ACHN (cell line): Measurements from ENCODE around the gene SUGP1.

Source experiments
- DNase-seq: peaks from one replicate; pipeline ENCODE4 v3.0.0-alpha.2; 2015
- in situ Hi-C: cut with HindIII; loops from 2 replicates; pipeline ENCODE4 v1.10.0; 2017; ENCODE audit warnings: low sequenced_read_pairs, low pct_ligation_motif_present, low pct_unique_long_range_greater_than_20kb

Gene SUGP1

DNA sequence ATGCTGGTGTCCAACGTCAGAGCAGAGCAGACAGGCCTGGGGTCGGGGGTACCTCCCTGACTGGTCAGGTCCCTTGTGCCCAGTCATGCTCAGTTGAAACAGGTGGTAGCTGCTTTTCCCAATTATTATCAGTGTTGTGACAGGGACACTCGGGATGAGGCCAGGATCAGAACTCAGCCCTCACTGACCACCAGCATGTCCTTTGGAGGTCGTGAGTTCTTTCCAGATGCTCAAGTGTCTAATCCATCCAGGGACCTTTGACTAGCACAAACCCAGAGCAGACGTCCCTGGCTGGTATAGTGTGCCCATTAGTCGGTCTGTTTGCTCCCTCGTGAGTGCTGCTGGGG, 22.7 kb upstream of the SUGP1 start:
- in situ Hi-C loops = no loop called here
- DNase-seq = no peak

DNA sequence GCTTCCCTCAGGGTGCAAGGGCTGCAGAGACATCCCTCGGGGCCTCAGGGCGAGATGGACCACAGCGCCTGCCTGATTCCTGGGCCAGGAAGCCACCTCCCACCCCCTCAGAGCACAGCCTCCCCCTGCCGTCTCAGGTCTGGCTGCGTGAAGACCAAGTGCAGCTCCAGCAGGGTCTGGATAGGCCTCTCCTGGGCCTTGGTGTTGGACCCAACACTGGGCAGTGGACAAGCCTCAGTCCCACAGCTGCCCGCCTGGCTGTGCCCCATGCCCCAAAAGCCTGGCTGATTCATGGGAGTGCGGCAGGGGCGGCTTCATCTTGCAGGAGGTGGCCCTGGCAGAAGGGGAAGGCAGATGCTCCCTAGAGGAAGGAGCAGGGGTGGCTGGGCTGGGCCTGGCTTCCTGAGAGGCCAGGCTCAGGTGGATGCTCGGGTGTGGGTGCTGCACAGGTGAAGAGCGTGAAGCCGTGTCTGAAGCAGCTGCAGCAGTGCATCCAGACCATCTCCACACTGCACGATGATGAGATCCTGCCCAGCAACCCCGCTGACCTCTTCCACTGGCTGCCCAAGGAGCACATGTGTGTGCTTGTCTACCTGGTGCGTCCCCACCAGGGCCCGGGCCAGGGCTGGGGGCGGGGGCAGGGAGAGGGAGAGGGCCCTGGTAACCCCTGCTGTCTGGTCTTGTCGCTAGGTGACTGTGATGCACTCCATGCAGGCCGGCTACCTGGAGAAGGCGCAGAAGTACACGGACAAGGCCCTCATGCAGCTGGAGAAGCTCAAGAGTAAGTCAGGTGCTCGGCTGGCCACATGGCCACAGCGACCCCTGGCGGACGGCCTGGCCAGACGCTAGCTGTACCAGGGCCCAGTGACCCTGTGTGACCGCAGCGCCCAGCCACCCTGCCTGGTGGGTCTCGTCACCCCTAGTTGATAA, 22.0 kb upstream of the SUGP1 start:
- in situ Hi-C loops = no loop called here
- peak; percentile 25 for DNase-seq

DNA sequence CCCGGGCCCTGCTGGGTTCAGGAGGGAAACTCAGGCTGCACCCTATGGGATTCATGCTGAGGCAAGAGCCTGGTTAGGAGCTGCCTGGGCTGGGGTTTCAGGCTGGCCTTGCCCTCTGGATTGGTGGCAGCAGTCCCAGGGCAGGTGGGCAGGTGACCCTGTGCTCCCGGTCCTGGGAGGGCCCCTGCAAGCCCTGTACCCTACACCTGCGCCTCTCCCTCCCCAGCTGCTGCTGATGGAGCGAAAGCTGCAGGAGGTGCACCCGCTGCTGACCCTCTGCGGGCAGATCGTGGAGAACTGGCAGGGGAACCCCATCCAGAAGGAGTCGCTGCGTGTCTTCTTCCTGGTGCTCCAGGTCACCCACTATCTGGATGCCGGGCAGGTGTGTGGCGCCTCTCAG, 20.7 kb upstream of the SUGP1 start:
- no peak for DNase-seq
- in situ Hi-C loops = no loop called here

DNA sequence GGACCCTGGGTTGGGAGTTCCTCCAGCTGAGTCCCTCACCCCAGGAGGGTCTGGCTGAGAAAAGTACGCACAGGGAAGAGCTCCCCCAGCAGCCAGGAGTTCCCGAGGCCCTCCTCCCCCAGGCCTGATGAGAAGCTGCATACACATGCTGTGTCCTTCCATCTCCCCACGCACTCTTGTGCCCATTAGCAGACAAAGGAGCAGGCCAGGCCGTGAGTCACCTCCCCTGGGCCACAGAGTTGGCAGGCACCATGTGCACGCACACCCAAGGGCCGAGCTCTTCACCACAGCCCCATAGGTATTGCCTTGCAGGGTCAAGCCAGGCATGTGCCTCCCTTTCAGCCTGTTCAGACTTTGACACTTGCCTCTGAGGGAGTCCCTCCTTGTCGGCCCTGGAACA, 17.8 kb upstream of the SUGP1 start:
- DNase-seq = peak; percentile 18
- in situ Hi-C loops = no loop called here

DNA sequence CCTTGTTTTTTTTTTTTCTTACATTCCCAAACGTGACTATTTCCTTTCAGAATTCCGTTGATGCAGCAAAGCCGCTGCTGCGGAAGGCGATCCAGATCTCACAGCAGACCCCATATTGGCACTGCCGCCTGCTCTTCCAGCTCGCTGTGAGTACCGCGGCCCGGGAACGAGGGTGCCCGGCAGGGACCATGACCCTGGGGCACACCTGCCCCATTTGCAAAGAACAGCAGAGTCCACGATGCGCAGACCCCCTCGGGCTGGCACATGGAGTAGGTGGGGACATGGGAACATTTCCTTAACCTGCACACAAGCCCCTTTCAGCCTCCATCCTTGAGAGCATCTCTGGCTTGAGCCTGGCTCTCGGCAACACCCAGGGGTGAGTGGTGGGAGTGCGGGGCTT, 16.8 kb upstream of the SUGP1 start:
- in situ Hi-C loops = no loop called here
- DNase-seq = no peak

DNA sequence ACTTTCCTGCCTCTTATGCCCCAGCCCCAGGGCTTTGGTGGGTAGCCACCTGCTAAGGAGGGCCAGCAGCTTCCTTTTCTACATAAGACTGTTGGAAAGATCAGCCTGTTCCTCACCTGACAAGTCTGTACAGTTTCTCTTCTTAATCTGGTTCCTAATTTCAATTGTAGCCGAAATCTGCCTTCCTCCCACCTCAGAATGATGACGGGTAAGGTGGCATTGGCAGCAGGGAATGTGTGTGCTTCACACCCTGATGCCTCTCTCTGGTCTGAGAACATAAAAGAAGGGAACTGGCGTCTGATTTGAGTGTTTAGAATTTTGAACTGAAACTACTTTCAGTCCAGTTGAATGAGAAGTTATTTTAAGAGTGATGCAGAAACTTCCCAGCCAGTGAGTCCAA, 16.3 kb upstream of the SUGP1 start:
- DNase-seq = no peak
- in situ Hi-C loops = no loop called here

DNA sequence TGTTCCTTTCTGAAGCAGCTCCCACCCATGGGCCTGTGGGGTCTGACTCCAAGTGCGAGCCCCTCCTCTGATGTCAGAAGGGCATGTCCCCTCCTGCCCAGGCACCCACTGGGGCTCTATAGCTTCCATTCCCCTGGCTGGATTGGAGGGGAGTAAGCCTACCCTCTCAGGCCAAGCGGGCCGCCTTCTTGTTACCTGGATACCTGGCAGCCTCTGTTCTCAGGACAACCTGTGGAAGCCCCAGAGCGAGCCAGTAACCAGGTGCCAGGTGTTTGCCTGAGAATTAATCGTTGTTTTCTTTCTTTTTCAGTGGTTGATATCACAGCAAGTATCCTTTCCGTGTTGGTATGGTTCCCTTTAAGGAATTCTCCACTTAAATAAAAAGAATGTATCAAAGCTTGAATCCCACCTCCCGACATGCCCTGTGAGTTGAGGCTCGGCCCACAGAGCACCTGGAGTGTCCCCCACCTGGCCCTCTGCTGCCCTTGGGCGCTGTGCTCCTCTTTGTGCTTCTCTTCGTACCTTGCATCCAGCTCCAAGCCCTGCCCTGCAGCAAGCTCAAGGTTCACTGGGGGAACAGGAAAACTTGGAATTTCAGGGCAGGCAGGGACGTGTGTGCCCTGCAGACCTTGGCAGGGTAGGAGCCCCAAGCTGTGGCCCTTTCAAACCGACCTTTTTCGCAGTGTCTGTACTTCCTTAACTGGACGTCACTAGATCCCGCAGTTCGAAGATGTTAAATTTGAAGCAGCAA, 15.3 kb upstream of the SUGP1 start:
- DNase-seq = no peak

DNA sequence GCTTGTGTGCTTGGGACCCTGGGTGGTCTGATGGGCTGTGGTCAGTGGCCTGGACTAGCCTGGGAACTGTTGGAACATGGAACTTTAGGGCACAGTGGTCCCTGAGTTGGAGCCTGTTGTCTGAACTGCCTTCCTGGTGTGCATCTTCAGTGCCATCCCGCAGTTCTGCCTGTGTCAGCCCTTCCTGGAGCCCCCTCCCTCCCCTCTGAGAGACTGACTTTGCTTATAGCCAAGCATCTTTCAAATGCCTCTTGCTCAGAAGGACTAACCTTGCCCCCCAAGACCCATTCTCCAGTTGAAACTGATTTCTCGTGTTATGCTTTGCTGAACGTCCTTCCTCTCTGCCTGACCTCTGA, 14.7 kb upstream of the SUGP1 start:
- DNase-seq = no peak
- in situ Hi-C loops = no loop called here

More for the DNA sequence above, 15.3 kb upstream of the SUGP1 start:
- in situ Hi-C loops = no loop called here

DNA sequence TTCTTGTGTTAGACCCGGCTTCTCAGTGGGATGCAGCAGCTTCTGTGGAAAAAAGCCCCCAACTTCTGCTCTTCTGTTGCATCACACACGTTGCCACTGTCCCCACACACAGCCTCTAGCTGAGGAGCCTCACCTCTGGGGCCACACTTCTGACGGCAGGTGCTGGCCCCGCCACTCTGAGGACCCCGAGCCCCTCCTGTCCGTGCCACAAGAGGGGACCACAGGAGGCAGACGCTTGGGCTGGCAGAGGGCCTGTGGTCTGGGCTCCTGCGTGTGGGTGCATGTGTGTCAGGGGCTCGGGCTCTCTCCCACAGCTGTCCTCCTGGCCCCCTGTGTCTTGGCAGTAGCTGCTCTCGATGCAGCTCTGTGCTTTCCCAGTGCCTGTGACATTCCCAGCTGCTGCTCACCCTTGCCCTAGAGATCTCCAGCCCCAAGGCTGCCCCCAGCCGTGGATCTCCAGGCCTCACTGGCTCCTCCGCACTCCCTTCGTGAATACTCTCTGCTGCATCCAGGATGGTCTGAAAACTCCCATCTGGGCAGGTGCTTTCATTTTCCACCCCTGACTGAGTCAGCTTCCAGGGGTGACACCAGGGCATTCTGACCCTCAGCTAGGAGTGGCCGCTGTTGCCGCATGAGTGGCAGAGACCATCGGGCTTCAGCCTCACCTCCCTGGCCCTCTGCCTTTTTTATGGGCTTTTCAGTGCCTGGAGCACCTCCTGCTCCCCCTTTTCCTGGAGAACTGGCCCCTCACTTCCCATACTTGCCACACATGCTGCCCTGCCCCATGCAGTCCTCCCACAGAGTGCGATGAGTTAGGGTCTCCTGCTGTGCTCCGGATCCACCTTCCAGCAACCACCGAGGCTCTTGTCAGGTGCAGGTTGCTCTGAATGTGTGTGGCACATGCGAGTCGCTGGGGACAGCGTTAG, 14.0 kb upstream of the SUGP1 start:
- in situ Hi-C loops = no loop called here

DNA sequence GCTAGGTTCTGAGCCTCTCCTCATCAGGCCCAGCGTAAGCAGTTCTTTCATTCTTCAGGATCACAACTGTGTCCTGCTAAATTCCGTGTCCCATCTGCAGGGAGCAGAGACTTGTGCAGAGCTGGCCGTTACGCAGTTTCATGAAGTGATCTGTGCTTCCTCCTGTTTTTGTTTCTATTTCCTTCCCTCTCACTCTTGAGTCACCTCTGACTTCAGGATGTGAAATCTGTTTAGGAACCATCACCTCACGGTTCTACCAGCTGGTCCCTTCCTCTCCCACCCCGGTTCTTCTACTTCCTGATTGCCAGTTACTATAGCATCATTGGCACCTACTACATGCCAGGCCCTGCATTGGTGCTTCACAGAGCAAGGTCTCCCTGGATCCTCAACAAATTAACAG, 8.8 kb upstream of the SUGP1 start:
- in situ Hi-C loops = no loop called here
- no peak for DNase-seq

More for the DNA sequence above, 14.0 kb upstream of the SUGP1 start:
- no peak for DNase-seq

DNA sequence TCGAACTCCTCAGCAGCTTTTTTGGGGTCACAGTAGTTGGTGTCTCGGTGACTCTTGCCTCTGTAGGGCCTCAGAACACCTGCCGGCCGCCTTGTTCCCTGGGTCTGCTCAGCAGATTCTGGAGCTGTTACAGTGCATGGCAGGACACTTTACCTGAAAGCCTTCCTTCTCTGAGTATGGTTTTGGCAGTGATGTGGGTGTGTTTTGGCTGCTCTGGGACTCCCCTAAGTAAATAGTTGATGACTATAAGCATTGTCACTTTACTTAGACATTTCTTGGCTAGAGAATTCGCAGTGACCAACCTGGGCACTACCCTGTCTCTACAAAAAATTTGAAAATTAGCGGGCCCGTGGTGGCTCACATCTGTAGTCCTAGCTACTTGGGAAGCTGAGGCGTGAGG, 7.4 kb upstream of the SUGP1 start:
- no peak for DNase-seq
- in situ Hi-C loops = no loop called here

DNA sequence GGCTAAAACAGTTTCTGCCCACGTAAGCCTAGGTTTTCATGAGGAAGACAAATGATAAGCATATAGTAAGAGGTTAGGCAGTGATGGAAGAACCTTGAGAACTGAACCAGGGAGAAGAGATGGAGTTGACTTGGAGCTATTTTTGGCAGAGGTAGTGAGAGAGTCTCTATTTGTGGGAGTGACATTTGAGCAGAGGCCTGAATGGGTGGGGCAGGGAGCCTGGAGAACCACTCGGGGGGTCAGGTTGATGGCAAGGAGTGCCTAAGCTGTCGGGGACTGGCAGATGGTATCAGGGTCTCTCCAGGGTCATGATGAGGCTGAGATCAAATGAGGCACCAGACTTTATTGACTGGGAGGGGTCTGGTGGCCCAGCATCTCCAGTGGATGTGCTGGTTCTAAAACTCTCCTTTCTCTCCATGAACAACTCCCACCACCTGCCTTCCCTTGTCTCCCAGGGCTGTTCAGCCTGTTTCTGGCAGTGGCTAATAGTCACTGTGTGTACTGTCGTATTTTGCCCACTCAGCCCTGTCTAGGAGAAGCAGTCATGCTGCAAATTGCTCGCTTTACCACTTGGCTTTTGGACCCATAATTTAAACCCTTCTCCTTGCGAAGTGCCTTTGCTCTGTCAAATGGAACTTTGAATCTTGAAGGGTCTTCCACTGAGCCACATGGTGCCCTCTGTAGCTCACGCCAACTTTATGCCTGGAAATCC, 3.9 kb upstream of the SUGP1 start:
- in situ Hi-C loops = no loop called here

DNA sequence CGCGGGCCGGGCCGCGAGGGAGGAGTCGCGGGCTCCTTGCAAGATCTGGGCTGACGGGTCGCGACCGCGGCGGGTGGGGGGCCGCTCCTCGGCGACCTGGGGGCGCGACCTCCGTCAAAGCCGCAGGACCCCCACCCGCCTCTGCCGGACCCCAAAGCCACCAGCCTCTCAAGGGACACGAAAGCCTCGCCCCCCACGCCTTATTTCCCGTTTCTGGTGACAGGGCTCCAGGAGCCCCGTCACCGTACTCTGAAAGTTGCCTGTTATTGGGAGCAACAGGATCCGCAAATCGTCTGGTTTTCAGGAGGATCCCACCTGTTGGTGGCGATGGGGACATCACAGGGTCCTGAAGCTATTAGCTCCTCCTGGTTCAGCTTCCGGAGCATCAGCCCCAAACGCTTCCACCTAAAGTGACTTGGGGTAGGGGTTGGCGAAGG, 850 bp upstream of the SUGP1 start:
- in situ Hi-C loops = no loop called here
- DNase-seq = peak; percentile 18

More for the DNA sequence above, 3.9 kb upstream of the SUGP1 start:
- no peak for DNase-seq

DNA sequence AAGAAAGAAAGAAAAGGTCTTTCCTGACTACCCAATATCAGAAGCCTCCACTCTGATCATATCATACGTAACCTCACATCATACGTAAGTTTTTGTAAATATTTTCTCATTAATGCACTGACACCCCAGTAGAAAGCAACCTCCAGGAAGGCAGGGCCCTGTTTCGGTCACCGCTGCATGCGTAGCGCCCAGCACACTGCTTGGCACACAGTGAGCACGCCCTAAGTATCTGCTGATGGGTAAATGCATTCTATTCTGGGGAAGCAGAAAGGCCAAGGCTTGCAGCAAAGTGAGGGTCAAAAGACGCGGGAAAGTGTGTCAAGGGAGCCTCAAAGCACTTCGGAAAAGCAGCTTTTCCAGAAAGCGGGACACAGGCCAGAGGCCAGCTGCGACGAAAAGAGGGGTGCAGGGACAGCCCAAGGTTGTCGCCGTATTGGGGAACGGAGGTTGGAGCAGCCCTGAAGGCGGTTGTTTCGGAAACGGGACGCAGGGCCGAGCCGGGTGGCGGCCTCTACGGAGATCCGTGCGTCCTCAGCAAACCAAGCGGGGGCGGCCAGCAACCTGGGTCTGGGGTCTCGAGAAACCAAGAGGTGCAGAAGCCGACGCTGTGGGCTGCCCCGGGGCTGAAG, 463 bp downstream of the SUGP1 start:
- no peak for DNase-seq

DNA sequence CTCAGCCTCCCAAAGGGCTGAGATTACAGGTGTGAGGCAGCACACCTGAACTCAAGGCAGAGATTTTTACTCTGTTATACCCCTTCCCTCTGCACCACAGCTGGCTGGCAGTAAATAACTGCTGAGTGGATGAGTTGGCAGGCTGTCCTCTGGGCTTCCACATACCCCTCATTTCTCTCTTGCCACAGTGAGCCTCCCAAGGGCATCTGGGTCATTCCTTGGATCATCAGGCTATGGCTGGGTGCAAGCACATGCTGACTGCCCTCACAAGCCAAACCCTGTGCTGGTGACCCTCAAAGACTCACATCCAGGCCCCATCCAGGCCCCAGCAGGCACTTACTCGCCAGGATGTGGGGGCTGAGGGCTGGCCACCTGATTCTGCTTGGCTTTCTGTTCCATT, 4.2 kb downstream of the SUGP1 start:
- DNase-seq = no peak
- in situ Hi-C loops = no loop called here

More for the DNA sequence above, 463 bp downstream of the SUGP1 start:
- in situ Hi-C loops = no loop called here

DNA sequence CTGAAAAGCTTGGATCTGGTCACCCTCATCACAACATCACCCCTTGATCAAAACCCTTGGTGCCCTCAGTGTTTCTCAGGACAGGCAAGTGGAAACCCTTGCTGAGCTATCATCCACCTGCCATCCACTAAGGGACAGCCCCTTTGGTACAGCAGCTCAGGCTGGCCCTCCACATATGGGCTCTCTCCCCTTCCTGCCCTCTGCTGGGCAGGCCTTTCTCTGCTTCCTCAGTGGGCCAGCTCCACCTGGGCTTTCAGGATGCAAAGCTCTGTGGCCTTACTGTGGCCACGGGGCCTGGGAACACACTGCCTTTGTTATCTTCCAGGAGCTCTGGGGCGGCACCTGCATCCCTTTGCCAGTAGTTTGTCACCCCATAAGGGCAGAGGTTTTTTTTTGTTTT, 4.9 kb downstream of the SUGP1 start:
- in situ Hi-C loops = no loop called here
- DNase-seq = peak; percentile 14

DNA sequence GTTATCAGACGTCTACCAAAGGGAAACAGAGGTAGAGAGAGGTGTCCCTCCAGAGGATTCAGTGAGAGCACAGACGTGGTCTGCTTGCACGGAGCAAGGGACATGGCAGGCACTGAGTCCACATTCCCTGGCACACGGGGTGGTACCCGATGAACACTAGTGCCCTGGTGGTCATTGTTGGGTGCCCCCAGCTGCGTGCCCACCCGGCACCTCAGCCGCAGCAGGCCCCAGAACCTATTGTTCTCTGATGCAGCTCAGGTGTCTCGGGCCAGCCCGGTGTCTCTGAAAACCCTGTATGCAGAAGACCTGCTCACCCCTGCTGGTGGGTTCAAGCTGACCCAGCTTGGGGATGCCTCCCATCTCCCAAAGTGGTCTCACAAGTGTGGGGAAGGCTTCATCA, 11.9 kb downstream of the SUGP1 start:
- in situ Hi-C loops = no loop called here
- no peak for DNase-seq

DNA sequence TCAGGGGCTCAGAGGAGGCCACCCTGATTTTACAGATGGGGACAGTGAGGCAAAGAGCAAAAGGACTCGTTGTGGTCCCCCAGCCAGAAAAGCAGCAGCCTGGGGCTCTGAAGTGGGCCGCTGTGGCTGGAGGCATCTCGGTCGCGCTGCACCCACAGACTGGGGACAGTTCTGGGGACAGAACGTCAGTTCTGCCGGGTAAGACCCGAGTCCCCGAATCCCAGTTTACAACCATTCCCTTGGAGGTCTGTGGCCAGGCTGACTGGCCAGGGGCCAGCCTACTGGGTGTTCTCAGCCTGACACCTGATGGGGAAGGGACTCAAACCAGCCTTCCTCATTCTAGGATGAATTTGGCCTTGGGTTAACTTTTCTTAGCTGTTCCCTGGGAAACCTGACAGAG, 14.1 kb downstream of the SUGP1 start:
- no peak for DNase-seq
- in situ Hi-C loops = no loop called here
